Non-pigmented ciliary epithelial cell (primary cell): ENCODE results near the gene NECAB3.
"Not testable (repeated sequence)": the region's sequence is repeated elsewhere in the genome, so short reads cannot be mapped to it uniquely, and the experiment has no call there.

ENCODE experiments used
- DNase-seq: peaks from one replicate; pipeline ENCODE4 v3.0.0-alpha.2; 2010; ENCODE audit warnings: low read depth

NECAB3 gene

GRCh38 chr20:33674294-33675135, at the start of gene NECAB3:
Gene NECAB3, minus strand, starts transcription at chr20:33674428. Its CDS starts 76 bp downstream, at chr20:33674352.
- DNase-seq, result no peak

GRCh38 chr20:33721391-33722140, 47.3 kb upstream of the NECAB3 start:
- DNase-seq, result no peak

DNA sequence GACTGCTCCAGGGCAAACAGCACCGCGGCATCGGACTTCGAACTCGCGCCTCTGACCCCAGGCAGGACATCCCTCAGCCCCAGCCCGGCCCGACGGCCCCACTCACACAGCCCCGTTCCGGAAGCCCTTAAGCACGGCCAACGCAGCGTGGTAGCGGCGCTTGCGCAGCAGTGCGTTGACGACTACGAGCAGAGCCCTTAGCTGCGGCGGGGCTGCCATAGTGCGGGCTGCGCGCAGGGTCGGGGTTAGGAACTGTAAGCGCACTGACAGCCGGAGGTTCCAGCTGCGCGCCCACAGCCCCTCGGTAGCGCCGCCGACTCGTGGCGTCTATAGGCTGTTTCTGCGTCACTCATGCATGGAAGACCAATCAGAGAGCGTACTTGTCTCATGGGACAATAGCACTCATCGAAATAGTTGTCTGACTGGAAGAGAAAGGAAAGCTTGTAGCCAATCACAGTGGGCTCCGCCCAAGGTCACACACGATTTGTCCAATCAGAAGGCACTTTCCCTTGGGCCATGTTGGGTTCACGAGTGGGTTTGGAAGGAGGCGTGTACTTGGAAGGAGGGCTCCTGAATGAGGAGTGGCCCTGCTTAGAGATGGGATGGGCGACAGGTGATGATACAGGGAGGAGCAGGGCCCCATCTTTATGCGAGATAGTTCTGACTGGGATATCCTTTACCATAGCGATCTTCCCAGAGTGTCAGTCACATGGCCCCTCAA, 45.9 kb upstream of the NECAB3 start, which contains the start of gene PXMP4:
Gene PXMP4, minus strand, starts transcription at position 322 of the 721 bp plus-strand sequence. Its CDS starts 103 bp downstream, at position 219.
- DNase-seq, result peak; percentile 96

- no peak for DNase-seq
Observed at GRCh38 chr20:33719277-33719988, 45.2 kb upstream of the NECAB3 start.

GRCh38 chr20:33716498-33716897, 42.3 kb upstream of the NECAB3 start:
- DNase-seq, result no peak

- no peak for DNase-seq
Observed at GRCh38 chr20:33713865-33714367, 39.7 kb upstream of the NECAB3 start.

DNA sequence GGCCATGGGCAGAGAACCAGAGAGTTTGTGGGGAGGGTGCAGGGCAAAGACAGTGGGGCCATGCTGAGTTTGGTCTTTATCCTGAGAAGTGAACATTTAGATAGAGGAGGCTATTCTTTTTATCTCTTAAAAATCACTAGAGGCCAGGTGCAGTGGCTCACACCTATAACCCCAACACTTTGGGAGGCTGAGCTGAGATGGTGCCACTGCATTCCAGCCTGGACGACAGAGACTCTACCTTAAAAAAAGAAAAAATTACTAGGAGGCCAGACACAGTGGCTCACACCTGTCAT, 37.2 kb upstream of the NECAB3 start:
- no peak for DNase-seq

DNA sequence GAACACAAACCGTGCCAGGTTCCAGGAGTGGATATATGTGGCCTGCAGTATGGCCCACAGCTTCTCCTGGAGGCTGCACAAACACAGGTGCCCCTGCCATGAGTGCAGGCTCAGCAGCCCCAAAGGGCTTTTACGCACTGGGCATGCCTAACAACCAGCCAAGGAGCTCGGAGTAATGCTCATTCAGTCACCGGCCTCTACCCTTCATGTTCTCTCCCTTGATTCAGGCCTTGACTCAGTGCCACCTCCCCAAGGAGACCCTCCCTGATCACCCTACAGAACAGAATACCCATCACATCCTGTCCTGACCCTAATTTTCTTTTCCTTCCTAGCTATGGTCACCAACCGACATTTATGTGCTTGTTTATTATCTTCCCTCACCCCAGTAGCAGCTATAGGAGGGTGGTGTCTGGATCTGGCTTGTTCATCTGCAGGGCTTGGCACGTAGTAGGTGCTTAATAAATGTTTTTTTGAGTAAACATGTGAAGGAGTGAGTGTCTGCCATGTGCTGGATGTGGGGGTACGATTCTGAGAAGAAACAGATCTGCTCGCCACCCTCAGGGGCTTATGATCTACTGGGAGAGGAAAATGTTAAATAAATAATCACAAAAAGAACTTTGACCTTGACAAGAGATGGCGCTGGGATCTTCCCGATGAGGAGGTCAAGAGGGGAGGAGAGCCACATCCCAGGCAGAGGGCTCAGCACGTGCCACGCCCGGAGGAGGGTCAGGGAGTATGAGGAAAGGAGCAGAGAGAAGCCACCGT, 36.6 kb upstream of the NECAB3 start:
- DNase-seq, result no peak

DNA sequence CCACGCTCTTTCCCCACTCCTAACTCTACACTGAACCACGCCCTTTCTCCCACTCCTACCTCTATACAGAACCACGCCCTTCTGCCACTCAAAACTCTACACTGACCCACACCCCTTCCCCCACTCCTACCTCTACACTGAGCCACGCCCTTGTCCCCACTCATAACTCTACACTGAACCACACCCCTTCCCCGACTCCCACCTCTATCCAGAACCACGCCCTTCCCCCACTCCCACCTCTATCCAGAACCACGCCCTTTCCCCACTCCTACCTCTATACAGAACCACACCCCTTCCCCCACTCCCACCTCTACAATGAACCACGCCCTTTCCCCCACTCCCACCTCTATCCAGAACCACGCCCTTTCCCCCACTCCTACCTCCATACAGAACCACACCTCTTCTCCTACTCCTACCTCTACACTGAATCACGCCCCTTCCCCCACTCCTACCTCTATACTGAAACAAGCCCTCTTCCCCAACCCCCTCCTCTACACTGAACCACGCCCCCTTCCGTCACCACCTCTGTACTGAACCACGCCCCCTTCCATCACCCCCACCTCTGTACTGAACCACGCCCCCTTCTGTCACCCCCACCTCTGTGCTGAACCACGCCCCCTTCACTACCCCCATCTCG, 35.8 kb upstream of the NECAB3 start:
- no peak for DNase-seq

- DNase-seq, result no peak
Observed at GRCh38 chr20:33709398-33709797, 35.2 kb upstream of the NECAB3 start.

GRCh38 chr20:33707668-33708067, 33.4 kb upstream of the NECAB3 start:
- no peak for DNase-seq

DNA sequence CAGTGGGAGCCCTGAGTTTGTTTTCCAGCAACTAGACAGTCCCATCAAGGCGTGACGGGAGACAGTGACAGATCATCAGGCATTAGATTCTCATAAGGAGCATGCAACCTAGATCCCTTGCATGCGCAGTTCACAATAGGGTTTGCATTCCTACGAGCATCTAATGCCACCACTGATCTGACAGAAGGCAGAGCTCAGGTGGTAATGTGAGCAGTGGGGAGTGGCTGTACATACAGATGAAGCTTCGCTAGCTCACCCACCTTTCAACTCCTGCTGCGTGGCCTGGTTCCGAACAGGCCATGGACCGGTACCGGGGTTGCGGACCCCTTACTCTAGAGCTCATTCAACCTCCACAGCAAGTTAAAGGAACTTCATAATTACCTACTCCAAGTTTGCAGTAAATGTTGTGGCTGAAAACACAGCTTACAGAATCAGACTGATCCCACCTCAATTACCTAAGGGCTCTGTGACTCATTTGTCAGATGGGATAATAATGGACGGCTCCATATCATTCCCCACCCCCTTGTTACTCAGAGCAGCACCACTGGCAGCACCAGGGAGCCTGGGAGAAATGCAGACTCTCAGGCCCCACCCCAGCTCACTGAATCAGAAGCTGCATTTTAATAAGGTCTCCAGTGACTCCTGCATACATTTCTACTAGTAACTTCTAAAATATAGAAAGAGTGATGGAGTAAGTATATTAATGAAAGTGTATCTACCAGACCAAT, 30.1 kb upstream of the NECAB3 start:
- no peak for DNase-seq

GRCh38 chr20:33703498-33704137, 29.4 kb upstream of the NECAB3 start:
- no peak for DNase-seq

DNA sequence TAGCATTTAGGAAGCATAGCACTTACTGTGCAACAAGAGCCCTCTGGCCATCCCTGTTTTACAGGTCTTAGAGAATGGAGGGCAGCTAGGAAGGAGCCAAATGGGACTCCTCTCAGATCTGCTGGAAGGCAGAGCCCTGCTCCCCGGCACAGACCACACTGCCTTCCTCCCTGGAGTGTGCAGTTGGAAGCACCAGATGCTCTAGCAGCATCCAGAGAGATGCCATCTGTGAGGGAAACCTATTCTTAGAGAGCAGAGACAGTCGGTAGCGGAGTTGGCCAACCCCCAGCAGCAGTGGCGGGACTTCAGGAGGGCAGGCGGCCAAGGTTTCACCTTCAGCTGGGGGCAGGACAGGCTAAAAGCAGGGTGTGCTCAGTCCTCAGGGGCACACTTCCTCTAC, 28.6 kb upstream of the NECAB3 start:
- DNase-seq, result no peak

- no peak for DNase-seq
Observed at GRCh38 chr20:33701629-33702450, 27.6 kb upstream of the NECAB3 start.

DNA sequence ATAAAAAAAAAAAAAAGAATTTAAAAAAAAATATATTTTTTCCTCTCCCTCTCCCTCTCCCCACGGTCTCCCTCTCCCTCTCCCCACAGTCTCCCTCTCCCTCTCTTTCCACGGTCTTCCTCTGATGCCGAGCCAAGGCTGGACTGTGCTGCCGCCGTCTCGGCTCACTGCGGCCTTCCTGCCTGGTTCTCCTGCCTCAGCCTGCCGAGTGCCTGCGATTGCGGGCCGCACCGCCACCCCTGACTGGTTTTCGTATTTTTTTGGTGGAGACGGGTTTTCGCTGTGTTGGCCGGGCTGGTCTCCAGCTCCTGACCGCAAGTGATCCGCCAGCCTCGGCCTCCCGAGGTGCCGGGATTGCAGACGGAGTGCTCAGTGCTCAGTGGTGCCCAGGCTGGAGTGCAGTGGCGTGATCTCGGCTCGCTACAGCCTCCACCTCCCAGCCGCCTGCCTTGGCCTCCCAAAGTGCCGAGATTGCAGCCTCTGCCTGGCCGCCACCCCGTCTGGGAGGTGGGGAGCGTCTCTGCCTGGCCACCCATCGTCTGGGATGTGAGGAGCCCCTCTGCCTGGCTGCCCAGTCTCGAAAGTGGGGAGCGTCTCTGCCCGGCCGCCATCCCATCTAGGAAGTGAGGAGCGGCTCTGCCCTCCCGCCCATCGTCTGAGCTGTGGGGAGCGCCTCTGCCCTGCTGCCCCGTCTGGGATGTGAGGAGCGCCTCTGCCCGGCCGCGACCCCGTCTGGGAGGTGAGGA, 26.6 kb upstream of the NECAB3 start:
- not testable (repeated sequence) for DNase-seq

GRCh38 chr20:33698966-33699365, 24.7 kb upstream of the NECAB3 start:
- not testable (repeated sequence) for DNase-seq

GRCh38 chr20:33697129-33697528, 22.9 kb upstream of the NECAB3 start:
- no peak for DNase-seq
